COLO829 (cell line): ENCODE data around the gene P3H1.
"Not testable (repeated sequence)": the region's sequence is repeated elsewhere in the genome, so short reads cannot be mapped to it uniquely, and the experiment has no call there.

ENCODE experiments used
- DNase-seq: peaks from one replicate; pipeline ENCODE4 v3.0.0; 2012; ENCODE audit warnings: low spot score

The P3H1 gene, protein sequence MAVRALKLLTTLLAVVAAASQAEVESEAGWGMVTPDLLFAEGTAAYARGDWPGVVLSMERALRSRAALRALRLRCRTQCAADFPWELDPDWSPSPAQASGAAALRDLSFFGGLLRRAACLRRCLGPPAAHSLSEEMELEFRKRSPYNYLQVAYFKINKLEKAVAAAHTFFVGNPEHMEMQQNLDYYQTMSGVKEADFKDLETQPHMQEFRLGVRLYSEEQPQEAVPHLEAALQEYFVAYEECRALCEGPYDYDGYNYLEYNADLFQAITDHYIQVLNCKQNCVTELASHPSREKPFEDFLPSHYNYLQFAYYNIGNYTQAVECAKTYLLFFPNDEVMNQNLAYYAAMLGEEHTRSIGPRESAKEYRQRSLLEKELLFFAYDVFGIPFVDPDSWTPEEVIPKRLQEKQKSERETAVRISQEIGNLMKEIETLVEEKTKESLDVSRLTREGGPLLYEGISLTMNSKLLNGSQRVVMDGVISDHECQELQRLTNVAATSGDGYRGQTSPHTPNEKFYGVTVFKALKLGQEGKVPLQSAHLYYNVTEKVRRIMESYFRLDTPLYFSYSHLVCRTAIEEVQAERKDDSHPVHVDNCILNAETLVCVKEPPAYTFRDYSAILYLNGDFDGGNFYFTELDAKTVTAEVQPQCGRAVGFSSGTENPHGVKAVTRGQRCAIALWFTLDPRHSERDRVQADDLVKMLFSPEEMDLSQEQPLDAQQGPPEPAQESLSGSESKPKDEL

DNA sequence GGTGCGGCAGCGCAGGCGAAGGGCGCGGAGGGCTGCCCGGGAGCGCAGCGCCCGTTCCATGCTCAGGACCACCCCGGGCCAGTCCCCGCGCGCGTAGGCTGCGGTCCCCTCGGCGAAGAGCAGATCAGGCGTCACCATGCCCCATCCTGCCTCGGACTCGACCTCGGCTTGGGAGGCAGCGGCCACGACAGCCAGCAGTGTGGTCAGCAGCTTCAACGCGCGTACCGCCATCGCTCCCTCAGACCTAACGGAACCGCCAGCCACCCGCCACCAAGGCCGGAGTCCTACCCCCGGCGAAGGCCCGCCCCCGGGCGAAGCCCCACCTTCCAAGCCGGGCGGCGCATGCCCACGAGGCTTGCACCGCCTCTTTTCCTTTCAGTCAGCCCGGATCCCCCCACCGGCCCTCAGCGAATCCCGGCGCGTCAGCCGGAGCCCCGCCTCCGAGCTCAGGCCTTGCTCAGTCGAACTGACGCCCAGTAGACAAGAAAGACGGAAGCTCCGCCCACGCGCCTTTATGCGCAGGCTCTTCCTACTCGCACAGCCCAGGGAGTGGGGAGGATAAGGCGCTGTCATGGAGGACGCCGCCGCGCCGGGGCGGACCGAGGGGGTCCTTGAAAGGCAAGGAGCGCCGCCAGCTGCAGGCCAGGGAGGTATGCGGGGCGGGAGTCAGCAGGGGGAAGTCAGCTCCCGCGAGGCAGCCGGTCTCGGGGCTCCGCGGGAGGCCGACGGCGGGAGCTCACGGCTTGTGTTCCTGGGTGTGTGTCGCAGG, at the start of gene P3H1, which contains the start of gene C1orf50:
TSS of gene P3H1 (minus strand) at position 288 of the 769 bp plus-strand sequence. CDS start at position 231, 57 bp downstream.
TSS of gene C1orf50 (plus strand) at position 509 of the 769 bp plus-strand sequence. CDS start at position 572, 63 bp downstream.
- DNase-seq, result peak; percentile 92

DNA sequence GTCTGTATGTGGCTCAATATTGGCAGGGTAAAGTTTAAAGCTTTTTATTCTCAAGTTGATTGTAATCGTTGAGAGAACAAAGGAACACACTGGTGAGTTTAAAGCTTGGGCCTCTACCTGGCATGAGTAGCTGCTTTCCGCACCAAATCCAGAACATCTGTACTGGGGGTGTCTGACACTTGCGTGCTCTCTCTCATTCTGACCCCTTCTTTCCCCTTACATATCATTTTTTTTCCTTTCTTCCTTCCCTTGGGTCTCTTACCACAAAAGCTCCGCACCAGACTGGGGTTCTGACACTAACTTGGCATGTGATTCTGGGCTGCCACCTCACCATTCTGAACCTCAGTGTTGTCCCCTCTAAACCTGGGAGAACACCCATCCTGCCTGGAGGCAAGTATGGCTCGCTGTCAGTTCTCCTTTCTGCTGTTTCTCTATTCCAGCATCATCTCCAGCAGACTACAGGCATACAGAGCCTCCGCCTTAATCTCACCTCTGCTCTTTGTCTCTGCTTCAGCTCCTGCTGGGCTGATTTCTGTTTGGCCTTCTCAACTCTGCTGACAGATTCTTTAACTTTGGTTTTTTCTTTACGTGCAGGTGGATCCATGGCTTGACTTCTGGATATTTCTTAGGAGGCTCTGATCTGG, 49.2 kb upstream of the P3H1 start:
- no peak for DNase-seq

DNA sequence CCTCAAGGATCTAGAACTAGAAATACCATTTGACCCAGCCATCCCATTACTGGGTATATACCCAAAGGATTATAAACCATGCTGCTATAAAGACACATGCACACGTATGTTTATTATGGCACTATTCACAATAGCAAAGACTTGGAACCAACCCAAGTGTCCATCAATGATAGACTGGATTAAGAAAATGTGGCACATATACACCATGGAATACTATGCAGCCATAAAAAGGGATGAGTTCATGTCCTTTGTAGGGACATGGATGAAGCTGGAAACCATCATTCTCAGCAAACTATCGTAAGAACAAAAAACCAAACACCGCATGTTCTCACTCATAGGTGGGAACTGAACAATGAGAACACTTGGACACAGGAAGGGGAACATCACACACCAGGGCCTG, 48.0 kb upstream of the P3H1 start:
- DNase-seq, result not testable (repeated sequence)

DNA sequence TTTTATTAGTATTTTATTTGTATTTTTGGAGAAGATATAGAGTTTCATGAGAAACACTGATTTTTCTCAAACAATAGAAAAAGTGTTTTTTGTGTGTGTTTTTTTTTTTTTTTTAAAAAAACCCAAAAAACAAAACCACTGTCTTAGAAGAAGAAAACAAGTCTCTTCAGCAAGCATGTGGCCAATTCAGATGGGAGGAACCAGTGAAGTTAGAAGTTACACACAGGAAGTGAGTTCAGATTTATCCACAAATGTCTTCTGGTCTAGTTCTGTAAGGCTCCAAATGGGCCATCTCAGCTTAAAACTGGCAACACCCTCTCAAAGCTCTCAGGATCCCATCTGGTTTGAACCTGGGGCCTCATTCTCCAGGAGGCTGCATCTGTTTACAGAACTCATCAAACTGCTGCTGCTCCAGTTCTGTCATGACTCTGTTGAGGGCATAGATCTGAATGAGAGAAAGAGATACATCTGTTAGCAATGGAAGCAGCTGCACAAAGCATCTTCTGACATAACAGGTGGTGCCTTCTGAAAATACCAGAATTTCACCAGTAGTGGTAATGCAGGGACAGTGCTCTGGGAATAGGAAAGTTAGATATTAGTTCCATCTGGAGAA, 40.3 kb upstream of the P3H1 start:
- no peak for DNase-seq

DNA sequence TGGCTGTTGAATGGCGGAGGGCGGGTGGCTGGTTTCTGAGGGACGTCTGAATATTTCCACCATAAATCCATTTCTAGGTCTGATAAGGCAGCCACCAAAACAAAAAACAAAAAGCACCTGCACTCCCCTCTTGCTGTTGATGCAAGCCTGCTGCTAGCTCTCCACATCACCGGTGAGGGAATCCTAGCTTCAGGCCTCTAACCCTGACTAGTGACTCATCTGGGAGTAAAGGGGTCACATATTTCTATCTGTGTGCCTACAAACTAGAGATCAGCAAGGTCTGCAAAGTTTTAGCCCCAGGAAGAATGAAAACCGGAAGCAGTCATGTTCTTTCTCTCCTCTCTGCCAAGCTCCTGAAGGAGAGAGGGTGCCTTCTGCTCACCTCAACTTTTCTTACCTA, 39.8 kb upstream of the P3H1 start:
- no peak for DNase-seq

DNA sequence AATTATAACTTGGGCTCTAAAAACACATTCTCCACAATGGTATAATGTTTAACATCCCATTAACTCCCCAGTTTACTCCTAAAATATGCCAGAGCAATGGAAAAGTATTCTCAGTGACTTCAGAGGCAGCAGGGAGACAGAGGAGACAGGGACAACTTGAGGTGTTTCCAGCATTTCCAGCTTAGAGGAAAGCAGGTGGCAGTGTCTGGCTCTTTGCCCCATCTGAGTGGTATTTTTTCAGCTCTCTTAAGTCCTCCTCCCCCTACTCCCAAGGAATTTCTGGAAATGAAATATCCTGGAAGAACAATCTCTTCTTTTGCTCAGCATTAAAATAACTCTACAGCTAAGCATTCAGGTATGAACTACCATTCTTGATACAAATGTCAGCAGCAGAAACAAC, 39.3 kb upstream of the P3H1 start:
- DNase-seq, result no peak

DNA sequence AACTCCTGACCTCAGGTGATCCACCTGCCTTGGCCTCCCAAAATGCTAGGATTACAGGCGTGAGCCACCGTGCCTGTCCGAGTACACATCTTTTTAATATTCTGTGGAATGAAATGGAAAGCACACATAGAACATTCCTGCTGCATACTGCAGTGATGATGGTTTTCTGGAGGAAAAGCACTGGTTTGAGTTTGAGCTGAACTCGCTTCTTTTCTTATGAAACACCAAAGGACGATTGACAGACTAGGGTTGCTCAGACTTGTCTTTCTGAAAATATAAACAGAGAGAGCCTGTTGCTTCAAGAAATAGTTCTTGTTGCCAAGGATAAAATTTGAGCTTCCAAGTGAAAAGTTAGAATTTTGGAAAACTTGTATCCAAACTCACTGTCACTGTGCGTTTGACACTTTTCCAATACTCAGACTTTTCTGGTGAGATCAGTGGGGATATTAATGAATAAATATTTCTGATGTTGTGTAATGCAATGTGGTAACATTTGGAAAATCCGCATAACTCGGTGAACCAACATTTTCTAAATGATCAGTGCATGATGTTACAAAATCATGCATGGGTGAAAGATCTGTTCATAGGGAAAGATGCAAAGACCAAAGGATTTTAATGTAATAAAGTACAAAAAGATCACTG, 35.1 kb upstream of the P3H1 start:
- DNase-seq, result no peak

DNA sequence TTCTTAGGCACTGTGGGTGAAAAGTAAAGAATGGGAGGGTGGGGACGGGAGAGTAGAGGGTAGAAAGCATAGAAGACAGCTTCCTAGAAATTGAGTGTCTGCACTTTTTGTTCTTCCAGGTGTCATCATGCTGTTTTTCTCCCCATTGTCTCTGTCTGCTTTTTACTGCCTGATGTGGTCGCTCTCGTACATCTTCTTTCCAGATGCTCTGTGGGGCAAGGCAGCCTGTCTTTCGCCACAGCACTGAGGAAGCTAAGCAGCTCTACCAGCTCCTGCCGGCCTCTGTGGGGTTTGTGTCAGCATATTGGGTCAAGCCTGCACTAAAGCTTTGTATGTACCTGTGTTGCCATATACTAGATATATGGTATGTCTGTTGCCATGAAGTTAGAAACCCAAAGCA, 31.2 kb upstream of the P3H1 start:
- DNase-seq, result no peak

DNA sequence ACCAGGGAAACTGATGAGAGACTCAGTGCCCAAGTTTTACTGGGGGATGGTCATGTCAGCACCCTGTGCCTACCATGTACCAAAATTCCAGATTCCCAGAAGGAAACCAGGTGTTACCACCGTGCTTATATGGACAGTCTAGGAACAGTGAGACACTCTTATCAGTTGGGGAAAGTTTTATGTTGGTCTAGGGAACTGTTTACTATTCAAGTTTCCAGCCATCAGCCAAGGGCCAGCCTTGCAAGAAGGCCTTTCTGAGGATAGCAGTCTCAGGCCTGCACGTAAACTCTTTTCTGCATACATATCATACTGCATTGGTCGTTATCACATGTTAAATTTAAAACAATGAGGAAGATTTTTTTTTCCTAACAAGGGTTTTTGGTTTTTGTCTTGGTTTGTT, 30.6 kb upstream of the P3H1 start:
- DNase-seq, result no peak

DNA sequence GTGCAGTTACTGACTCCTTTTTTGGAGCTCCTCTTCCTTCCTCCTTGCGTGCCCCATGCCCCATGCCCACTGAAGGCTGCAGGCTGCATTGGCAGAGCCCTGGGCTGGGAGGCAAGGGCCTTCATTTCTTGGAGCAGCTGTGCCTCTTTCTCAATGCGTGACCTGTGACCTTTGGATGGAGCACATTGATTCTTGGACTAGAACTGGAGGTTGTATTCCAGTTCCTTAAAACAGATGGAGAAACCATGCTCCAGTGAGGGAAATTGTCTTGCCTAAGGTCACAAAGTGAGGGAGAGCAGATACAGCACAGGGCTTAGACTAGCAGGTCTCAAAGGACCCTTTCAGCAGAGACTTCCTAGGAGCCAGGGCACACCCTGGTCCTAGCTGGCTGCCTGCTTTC, 27.0 kb upstream of the P3H1 start:
- DNase-seq, result no peak

DNA sequence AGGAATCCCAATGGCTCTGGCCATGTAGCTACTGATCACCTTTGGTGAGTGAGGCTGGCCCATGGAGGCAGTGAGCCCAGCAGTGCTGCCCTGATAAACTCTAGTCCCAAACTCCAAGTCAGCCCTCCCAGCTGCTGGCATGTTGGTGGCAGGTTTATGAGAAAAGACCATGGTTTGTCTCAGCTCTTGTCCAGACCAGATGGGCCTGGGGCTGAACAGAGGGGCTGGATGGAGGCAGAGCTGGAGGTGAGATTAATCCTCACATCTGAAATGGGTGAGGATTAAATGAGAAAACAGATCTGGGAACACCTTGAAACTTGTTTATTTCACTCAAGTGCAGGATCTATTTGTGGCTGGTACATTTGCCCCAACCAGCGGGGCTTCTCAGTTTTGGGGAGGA, 21.2 kb upstream of the P3H1 start:
- DNase-seq, result no peak

DNA sequence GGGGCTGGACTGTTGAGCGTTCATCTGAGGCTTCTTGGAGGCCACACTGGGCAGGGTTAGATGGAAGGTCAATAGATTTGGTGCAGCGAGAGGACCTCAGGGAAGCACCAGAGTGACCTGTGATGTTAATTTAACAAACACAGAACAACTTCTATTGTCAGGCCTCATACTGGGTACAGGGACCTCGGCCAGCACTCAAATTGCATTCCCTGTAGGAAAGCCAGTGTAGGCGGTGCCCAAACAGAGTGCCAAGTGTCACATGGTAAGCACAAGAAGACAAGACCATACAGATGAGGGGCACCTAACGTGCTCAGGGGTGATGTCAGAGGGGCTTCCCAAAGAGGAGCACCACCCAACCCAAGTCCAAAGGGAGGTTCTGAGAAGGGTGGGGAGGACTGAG, 19.3 kb upstream of the P3H1 start:
- DNase-seq, result no peak

DNA sequence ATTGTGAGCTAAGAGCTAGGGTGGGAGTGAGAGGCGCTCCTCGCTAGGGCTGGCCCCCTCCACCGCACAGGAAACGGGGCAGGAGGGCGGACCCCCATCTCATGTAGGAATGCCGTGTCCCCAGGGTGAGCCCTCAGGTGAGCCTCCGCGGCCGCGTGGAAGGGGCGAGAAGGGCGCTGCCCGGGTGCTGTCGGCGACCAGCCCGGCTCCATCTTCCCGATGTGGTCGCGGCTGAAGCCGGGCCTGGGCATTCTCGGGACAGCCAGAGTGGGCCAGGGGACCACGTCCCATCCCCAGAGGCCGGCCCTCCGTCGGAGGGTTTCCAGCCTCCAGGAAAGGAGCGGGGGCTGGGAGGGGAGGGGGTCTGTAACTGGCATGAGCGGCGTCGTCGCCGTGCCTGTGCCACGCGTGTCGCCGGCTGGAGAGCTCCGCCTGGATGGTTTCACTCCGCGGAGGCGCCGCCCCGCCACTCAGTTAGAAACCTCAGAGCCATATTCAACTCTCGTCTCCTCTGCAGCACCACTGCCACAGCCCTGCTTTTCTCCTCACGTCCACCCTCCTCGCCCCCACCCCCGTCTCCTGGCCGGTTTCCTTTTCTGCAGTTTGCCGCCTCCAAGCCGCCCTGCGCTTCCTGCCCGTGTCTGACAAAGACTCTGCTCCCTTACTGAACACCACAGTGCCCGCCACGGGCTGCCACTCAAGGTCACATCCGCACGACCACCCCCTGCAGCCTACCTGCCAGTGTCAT, 18.3 kb upstream of the P3H1 start, which contains the start of gene TMEM269:
TSS of gene TMEM269 (plus strand) at position 46 of the 748 bp plus-strand sequence. CDS start 4,903 bp downstream, outside the sequence.
- no peak for DNase-seq

DNA sequence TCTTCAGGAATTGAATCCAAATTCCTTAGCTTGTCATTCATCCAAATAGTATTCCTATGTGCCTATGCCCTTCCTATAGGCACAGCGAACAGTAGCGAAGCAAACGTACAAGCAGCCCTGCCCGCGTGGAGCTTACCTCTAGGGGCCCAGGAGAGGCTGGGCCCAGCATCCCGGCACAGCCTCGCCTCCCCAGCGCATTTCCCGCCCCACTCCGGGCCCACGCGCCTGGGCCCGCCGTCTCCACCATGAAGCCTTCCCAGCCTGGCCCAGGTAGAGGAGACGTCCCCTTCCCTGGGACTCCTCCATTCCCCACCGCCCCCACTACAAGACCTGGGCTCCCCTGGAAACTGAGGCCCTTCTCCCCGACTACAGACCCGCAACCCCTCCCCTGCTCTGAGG, 17.7 kb upstream of the P3H1 start:
- DNase-seq, result no peak

DNA sequence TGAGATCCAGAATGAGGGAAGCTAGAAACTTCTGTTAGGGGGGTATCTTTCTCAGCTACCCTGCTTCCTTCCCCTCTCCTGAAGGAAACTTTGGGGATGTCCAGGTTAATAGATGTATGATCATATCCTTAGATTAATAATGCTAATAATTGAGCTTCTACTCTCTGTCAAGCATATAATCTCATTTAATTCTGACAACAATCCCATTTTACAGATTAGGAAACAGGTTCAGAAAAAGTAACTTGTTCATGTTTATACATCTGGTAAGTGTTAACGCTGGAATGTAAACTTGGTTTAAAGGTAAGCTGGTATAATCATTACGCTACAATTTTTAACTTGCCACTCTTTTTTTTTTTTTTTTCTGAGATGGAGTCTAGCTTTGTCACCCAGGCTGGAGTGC, 16.3 kb upstream of the P3H1 start:
- DNase-seq, result no peak

DNA sequence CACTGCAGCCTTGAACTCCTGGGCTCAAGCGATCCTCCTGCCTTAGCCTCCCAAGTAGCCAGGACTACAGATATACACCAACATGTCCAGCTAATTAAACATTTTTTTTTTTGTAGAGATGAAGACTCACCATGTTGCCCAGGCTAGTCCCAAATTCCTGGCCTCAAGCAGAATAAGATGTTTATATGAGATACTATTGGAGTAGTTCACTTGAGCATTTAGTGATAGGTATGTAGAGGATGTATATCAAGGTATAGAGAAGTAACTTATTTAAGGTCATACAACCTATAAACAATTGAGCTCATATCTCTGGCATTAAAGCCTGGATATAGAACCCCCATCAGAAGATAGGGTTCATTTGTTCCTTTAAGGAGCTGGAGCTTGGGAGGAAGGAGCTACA, 13.3 kb upstream of the P3H1 start:
- no peak for DNase-seq

DNA sequence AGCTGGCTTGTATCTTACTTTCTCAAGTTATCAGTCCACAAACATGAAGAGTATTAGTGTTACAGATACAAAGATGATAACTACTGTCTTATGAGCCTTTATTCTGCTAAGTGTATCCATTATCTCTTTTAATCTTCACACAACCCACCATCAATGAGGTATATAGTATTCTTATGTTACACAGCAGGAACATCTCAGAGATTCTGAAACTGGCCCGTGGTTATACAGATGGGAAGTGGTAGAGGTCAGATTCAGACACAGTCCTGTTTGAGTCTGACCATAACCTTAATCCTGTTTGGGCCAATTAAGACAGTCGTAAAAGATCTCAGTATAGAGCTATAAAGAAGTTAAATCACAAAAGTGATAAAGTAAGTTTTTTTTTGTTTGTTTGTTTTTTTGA, 12.9 kb upstream of the P3H1 start:
- DNase-seq, result no peak

DNA sequence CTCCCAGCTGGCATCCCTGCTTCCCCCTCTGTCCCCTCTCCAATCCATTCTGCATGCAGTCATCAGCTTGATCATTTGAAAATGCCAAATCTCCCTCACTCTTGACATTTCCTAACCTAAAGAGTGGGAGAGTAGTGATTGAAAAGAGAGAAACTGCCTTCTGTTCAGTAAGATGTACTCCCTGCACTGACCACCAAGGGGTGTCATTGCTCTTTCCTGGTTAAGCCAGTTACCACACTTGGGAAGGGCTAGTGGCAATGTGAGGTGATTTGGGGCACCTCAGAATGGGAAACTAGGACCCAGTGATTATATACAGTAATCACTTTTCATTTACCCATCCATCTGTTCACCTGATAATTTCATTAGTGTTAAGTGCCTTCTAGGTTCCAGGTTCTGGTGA, 11.0 kb upstream of the P3H1 start:
- peak; percentile 41 for DNase-seq

DNA sequence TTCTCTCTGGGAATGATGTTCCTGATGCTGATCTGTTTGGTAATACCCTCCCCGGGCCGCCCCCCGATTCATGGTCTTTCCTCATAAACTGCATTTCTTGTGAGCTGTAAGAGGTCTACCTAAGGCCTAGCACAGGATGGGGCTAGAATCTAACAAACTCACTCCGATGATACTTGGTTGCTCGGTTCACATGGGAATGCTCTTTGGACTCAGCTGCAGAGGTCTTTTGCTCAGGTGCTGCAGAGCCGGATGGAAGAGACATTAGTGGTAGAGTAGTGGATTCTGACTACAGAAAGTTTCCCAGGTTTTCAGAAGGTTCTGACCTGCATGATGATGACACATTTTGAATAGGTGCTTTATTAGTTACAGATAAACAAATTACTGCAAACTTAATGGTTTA, 9.7 kb upstream of the P3H1 start:
- DNase-seq, result no peak

DNA sequence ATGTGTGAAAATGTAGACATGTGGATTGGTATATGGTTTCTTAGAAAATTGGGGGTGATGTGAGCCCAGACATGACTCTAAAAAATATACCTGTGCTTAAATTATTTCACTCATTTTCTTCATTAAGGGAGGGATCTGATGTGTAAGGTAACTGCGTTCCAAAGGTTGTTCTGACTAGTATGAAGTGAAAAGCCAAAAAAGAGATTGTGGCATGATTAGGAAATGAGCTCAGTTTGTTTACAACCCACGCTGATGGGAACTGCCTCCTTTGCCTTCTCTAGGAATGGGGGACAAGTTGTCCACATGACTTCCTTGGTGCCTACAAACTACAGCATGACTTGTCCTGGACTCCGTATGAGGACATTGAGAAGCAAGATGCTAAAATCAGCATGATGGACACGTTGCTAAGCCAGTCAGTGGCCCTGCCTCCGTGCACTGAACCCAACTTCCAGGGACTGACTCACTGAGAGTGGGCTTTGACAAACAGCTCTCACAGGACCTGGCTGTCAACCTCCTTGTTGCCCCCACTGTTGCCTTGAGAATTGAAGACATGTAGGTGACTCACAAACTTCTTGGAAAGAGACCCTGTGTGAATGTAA, 8.2 kb upstream of the P3H1 start:
- DNase-seq, result no peak
